SKM-1 treated with dmso at 0.1 percent for 144 hours (cell line): ENCODE data around the gene OR2H1.
"Not testable (repeated sequence)": the region's sequence is repeated elsewhere in the genome, so short reads cannot be mapped to it uniquely, and the experiment has no call there.

ENCODE experiments used
- DNase-seq: peaks from one replicate; lab custom pipeline; 2025; ENCODE audit not compliant: unreplicated experiment; lab: John Stamatoyannopoulos, UW

The OR2H1 gene

DNA sequence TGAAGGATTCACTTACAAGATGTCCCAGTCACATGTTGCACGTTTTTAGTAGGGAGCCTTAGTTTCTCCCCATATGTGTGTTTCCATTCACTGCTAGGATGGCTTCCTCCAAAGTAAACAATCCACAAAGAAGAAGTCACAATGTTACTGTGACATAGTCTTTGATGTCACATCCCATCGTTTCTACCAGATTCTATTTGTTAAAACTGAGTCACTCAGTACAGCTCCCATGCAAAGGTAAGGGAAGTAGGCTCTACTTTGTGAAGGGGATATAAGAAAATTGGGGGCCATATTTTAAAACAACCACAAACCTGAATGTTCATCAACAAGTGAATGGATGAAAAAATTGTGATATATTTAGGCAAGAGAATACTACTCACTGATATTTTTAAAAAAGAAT is at the start of gene OR2H1, which contains the start of gene OR11A1:
TSS of gene OR2H1 (plus strand) at position 185 of the 400 bp plus-strand sequence. CDS start 4,615 bp downstream, outside the sequence.
TSS of gene OR11A1 (minus strand) at position 101 of the 400 bp plus-strand sequence. CDS start 29,430 bp downstream, outside the sequence.
- no peak for DNase-seq

DNA sequence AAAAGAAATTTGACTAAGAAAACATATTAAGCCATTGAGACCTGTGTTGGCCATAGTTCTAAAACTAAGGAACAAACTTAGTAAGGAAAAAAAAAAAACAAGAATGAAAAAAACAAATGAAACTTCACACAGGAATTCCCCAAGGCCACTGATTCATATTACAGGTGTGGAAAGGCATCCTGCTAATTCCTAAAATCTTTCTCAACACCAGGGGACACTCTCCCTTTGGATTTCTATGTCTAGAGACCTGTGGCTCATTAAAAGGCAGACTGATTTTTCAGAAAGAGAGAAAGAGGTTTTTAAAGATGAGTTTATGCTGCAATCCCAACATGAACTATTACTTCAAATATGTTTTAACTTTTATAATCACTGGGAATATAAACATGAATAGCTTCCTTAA is 42.4 kb upstream of the OR2H1 start, which contains the start of gene OR12D1:
TSS of gene OR12D1 (plus strand) at position 341 of the 400 bp plus-strand sequence.
- no peak for DNase-seq

DNA sequence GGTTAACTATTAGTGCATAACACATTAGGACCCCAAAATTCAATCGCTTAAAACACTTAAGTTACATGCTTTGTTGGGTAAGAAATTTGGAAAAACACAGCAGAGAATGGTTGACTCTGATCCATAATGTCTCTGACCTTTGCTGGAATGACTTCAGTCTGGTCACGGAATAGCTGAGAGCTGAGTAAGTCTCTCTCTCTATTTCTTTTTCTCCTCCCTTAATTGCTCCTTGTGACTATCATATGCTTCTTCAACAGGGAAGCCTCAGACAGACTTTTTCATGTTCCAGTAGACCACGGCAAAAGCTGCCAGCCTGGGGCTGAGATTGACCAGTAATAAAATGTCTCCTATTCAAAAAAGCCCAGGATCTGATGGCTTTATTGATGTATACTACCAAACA is 37.4 kb upstream of the OR2H1 start:
- DNase-seq, result no peak

DNA sequence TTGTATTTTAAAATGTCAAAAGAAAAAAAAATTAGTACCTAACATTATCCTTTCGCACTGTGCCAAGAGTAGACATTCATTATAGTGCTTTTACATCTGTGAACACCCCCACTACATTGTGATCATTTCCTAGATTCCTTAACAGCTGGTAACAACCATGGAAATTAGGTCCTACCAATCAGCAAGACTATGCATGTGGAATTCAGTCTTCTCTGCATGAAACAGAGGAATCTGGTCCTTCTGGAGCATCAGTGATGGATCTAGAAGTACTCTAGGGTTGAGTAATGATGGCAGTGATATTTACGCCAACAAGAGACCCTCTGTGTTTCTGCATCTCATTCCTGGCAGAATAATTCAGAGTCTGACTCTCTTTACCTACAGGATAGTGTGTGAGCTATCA is 32.8 kb upstream of the OR2H1 start:
- no peak for DNase-seq

DNA sequence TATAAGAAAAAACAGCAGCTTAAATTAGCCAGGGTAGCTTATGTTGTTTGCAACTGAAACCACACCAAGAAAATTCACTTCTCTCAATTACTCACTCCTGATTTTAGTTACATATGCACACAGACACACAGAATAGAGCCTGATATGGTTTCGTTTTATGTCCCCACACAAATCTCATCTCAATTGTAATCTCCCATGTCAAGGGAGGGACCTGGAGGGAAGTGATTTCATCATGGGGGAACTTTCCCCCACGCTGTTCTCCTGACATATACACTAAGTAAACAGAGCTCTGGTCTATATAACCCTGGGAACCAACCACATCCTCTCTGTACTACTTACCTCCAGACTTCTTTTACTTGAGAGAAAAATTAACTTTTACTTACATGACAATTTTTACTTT is 32.4 kb upstream of the OR2H1 start:
- no peak for DNase-seq

DNA sequence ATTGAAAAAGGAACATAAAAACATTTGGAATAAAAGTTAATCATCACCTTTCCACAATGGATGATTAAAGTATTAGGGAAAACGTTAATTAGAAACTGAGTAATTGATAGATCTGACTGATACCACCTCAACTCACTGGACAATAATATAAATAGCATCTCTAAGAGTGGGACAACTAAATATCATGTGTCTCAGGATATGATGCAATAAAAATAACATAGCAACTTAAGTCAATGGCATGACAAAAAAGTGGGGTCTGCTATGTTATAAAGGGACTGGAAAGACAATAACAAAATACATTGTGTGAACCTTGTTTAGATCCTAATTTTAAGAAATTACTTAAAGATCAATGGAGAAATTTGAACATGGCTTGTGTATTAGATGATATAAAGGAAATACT is 31.9 kb upstream of the OR2H1 start:
- no peak for DNase-seq

- DNase-seq, result no peak
Measured at GRCh38 chr6:29426654-29427053, 30.3 kb upstream of the OR2H1 start.

DNA sequence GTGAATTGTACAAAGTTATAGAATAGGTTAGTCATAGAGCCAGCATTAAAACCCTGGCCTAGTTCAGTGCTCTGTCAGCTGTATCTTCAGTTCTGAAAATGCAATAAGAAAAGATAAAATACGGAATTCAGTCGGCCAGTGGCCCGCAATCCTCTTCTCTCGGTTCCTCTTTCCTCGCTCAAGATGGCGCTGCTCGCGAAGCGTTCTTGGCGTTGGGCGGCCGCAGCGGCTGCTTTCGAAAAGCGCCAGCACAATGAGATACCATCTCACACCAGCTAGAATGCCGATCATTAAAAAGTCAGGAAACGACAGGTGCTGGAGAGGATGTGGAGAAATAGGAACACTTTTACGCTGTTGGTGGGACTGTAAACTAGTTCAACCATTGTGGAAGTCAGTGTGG is 20.2 kb upstream of the OR2H1 start:
- DNase-seq, result not testable (repeated sequence)

- DNase-seq, result no peak
Measured at GRCh38 chr6:29439006-29439405, 17.9 kb upstream of the OR2H1 start, which contains the start of gene OR10C1. Gene OR10C1, plus strand, starts transcription at chr6:29439306. Its CDS starts 710 bp downstream, at chr6:29440016.

GRCh38 chr6:29442719-29443118 is 14.2 kb upstream of the OR2H1 start:
- no peak for DNase-seq

- DNase-seq, result not testable (repeated sequence)
Measured at GRCh38 chr6:29444031-29444430, 12.9 kb upstream of the OR2H1 start.

- DNase-seq, result no peak
Measured at GRCh38 chr6:29447670-29448069, 9.3 kb upstream of the OR2H1 start.

GRCh38 chr6:29451471-29452193 is 5.3 kb upstream of the OR2H1 start:
- no peak for DNase-seq

DNA sequence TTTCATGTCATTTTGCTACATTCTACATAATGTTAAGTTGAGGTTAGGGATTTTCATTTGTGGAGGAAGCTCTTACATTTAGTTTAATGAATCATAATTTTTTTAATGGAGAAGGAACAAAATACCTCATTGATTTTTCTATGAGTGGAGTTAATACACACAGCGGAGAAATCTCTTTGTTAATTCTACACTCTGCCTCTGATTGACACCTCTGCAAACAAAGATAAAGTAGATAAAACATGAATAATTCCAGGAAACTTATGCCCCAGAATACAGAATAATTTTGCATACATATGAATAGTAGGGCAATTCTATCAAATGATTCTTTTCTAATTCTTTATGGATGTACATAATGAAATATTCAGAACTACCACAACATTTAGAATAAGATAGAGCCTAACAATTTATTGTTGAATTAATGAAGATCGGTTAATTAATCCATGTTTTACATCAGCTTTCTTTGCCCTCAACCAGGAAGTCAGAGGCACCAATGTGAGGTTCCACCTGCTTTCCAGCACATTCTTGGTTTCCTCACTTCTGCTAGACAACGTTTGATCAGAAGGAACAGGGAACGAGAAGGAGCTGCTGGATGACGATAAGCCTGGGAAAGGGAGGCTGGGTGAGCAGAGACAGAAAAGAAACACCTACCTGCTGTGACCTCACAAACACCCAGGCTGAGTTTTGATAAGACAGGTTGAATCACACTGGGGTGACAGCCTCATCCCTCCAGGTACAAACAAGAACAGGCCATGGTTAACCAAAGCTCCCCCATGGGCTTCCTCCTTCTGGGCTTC is 4.3 kb downstream of the OR2H1 start:
- no peak for DNase-seq

DNA sequence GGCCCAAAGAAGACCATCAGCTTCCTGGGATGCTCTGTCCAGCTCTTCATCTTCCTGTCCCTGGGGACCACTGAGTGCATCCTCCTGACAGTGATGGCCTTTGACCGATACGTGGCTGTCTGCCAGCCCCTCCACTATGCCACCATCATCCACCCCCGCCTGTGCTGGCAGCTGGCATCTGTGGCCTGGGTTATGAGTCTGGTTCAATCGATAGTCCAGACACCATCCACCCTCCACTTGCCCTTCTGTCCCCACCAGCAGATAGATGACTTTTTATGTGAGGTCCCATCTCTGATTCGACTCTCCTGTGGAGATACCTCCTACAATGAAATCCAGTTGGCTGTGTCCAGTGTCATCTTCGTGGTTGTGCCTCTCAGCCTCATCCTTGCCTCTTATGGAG is 5.1 kb downstream of the OR2H1 start:
- DNase-seq, result no peak

DNA sequence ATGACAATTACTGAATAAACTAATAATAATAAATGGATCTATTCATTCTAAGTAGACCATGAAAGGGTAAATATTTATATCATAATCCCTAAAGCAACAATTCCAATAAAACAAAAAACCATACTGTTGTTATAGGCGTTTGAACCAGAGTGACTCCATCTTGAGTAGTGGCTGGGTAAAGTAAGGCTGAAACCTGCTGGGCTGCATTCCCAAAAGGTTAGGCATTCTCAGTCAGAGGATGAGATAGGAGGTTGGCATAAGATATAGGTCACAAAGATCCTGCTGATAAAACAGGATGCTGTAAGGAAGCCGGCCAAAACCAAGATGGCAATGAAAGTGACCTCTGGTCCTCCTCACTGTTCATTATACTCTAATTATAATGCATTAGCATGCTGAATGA is 8.3 kb downstream of the OR2H1 start:
- DNase-seq, result no peak

- no peak for DNase-seq
Measured at GRCh38 chr6:29465801-29466200, 8.8 kb downstream of the OR2H1 start.

GRCh38 chr6:29466241-29466640 is 9.3 kb downstream of the OR2H1 start:
- no peak for DNase-seq

DNA sequence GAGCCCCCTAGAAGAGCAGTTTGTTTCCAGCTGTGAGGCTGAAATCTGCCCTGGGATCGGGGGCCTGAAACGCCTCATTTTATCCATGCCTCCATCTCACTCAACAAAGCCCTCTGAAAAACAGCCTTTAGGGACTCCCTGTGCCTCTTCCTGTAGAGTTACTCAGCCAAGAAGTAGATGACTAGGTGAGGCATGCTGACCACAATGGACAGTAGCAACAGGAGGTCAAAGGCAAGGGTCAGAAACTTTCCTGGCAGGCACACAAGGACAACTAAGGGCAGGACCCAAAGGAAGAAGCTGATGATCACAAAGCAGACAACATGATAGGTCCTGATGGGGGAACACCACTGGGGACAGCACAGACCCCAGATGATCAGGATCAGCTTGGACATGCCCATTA is 18.0 kb downstream of the OR2H1 start:
- no peak for DNase-seq

- DNase-seq, result no peak
Measured at GRCh38 chr6:29477923-29478450, 21.0 kb downstream of the OR2H1 start.

DNA sequence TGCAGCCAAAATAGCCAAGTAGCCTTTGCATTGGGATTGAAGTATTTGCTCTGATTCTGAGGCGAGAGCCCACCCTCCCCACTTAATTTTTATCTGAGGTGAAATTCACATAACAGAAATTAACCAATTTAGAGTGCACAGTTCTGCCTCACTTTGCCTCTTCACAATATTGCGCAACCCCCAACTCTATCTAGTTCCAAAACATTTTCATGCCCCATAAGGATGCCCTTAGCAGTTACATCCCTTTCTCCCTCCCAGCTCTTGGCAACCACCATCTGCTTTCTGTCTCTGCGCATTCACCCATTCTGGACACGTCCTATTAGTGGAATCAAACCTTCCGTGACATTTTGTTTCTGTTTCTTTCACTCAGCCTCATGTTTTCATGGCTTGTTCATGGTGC is 21.8 kb downstream of the OR2H1 start:
- no peak for DNase-seq

DNA sequence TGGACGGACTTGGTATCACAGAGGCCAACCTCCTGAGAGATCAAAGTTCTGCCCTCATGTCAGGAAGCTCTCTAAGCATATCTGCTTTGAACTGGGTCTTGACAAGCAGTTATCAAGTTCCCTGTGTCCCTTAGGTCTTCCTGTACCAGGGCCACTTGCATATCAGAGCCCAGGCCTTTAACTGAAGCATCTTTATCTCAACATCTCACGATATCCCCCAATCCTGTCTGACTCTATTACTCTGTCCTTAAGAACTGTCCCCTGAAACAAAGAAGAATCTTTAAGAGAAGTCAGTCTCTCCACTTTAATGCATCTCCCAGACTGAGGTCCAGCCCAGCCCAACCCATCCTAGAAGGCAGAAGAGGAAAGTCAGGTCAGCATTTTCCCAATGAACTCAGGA is 22.6 kb downstream of the OR2H1 start:
- DNase-seq, result no peak
